Hepatocyte (in vitro differentiated cells): ENCODE results near the gene TMEM203.

Source experiments
- CTCF ChIP-seq: fragments of 200-600 bp; sonication (generic); IDR thresholded peaks from 2 replicates; pipeline ENCODE4 v1.5.1; 2016; ENCODE audit warnings: antibody characterized with exemption, mild to moderate bottlenecking; ENCODE audit not compliant: poor library complexity
- EZH2phosphoT487 ChIP-seq: fragments of 200-600 bp; sonication (generic); IDR thresholded peaks from one replicate; pipeline ENCODE4 v1.6.1; 2018; ENCODE audit warnings: antibody characterized with exemption, mild to moderate bottlenecking, low read depth, moderate library complexity; ENCODE audit not compliant: unreplicated experiment, severe bottlenecking

- no peak for TF ChIP-seq CTCF
- no peak for TF ChIP-seq EZH2phosphoT487
Measured at GRCh38 chr9:137241490-137242268, 36.2 kb upstream of the TMEM203 start.
